ENCODE data around the gene ZIM2. TPM values are rescaled to one million over a fixed set of nuclear protein-coding genes. Genes with fewer than 3 reads are reported as not detected.

The ZIM2 gene
- total RNA-seq, 1 donor from 2014 or later = not detected

DNA sequence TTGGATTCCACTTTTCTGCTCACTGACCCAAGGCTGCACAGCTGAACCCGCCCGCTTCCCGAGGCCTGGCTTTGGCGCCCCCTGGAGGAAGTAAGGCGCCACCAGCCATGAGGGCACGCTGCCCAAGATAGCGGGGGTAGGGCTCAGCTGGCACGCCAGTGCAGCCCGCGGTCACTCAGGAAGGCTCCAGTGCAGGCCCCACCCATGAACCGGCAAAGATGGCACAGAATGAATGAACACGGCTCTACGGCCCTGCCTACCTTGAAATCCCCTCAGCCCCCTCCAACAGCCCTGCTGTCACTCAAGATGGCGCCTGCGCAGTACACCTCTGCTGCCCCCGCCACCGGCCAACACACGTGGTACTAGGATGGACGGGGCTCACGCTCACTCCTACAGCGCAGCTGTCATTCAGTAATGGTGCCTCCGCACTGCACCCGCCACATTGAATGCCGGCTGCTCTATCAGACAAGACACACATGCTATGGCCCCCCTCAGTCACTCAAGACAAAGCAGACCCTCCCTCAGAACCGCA lies 3.0 kb downstream of the ZIM2 start:
- H3K9me3 ChIP-seq = no peaks in the 10 kb centered on the region
- peak overlapping the region; percentile 57 to 66 for H3K4me3 ChIP-seq
- no peaks in the 10 kb centered on the region for H3K36me3 ChIP-seq
- peak overlapping the region; percentile 86 to 95 for H3K27ac ChIP-seq
- H3K4me1 ChIP-seq = no peaks in the 10 kb centered on the region
- TF ChIP-seq, protein P1, sequence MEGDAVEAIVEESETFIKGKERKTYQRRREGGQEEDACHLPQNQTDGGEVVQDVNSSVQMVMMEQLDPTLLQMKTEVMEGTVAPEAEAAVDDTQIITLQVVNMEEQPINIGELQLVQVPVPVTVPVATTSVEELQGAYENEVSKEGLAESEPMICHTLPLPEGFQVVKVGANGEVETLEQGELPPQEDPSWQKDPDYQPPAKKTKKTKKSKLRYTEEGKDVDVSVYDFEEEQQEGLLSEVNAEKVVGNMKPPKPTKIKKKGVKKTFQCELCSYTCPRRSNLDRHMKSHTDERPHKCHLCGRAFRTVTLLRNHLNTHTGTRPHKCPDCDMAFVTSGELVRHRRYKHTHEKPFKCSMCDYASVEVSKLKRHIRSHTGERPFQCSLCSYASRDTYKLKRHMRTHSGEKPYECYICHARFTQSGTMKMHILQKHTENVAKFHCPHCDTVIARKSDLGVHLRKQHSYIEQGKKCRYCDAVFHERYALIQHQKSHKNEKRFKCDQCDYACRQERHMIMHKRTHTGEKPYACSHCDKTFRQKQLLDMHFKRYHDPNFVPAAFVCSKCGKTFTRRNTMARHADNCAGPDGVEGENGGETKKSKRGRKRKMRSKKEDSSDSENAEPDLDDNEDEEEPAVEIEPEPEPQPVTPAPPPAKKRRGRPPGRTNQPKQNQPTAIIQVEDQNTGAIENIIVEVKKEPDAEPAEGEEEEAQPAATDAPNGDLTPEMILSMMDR (IDR thresholded peaks at IDR 0.05) = peak; percentile 22 to 61 (median 50)
- no peaks in the 10 kb centered on the region for H3K27me3 ChIP-seq
- intact Hi-C loops (cut with DNase I) = loop anchor here (2.0 to 10.0 kb wide), 6 partner anchors 89 to 1261 kb away; partner anchors contain the start of genes ZNF444, ZNF460, ZNF583 and ZSCAN18
- peak; percentile 33 to 86 for DNase-seq (ENCODE audit: low spot score in 2 of 2)

DNA sequence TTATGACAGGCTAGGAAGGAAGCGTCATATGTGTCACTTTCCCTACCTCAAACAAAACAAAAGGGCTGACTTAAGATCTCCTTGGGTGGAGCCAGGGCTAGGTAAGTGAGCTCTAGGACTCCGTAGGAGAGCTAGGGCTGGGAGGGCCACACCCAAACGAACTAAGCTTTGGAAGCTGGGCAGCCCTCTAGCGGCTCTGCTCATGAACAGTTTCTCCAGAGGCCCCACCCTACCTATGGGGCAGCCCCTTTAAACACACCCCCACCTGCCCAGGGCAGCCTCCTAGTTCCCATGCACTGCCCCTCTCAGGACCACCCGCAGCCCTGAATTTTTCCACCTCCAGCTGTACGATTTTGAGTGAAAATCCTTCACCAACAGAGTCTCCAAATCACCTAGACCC lies 3.5 kb downstream of the ZIM2 start:
- Histone ChIP-seq H3K36me3 (no peaks in the 10 kb centered on the region), H3K4me3 (peak overlapping the region in 1 of 2 donors; percentile 66), H3K27ac (peak overlapping the region; percentile 86 to 95), H3K4me1 (no peaks in the 10 kb centered on the region), H3K9me3 (no peaks in the 10 kb centered on the region), H3K27me3 (no peaks in the 10 kb centered on the region)
- TF ChIP-seq, protein P1 (IDR thresholded peaks at IDR 0.05) = no peak
- DNase-seq (ENCODE audit: low spot score in 2 of 2) = no peak
- intact Hi-C loops (cut with DNase I) = loop anchor here (2.0 to 10.0 kb wide), 5 partner anchors 88 to 695 kb away; partner anchors contain the start of genes ZNF444, ZNF460, ZNF583 and ZSCAN5A

DNA sequence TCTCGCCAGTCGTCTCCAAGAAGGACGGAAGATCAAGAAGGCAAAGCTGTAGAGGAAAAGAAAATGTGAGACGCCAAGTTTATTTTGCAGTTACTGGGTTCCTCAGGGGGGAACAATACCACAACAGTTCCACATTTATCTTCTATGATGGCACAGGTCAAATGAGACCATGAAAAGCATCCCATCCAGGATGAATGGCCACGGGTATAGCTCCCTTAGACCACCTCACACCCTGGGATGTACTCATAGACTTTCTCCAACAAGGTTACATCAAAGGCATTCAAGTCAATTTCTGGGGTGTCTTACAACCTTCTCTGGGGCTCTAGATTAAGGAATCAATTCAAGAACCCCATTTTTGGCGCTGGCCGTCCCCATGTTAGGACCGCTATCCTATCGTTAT lies 4.5 kb downstream of the ZIM2 start:
- TF ChIP-seq, protein P1 (IDR thresholded peaks at IDR 0.05) = no peak
- intact Hi-C loops (cut with DNase I) = loop anchor here (2.0 to 10.0 kb wide), 5 partner anchors 87 to 694 kb away; partner anchors contain the start of genes ZNF444, ZNF460, ZNF583 and ZSCAN5A
- Histone ChIP-seq H3K27ac (no peak overlapping the region), H3K36me3 (no peaks in the 10 kb centered on the region), H3K9me3 (no peaks in the 10 kb centered on the region), H3K4me3 (no peak overlapping the region), H3K4me1 (no peaks in the 10 kb centered on the region), H3K27me3 (no peaks in the 10 kb centered on the region)
- DNase-seq (ENCODE audit: low spot score in 2 of 2) = no peak

DNA sequence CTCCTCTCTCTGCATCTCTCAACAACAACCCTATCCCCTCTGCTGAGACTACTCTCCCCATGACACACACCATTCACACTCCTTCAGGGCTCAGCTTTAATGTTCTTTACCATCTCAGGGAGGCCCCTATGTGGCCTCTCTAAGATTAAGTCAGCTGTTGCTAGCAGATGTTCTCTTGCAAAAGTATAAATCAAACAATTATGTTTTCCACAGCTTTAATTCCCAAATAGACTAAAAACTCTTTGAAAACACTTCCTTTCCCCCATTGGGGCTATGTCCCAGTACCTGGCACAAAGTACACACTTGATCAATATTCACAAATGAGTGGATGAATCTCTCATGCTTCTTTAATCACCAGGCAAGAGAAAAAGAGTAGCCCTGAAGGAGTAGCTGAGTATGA lies 5.1 kb downstream of the ZIM2 start:
- Histone ChIP-seq H3K4me3 (no peak overlapping the region), H3K27ac (no peak overlapping the region), H3K27me3 (no peaks in the 10 kb centered on the region), H3K4me1 (no peaks in the 10 kb centered on the region), H3K36me3 (no peaks in the 10 kb centered on the region), H3K9me3 (no peaks in the 10 kb centered on the region)
- DNase-seq (ENCODE audit: low spot score in 2 of 2) = no peak
- TF ChIP-seq, protein P1 (IDR thresholded peaks at IDR 0.05) = no peak
- intact Hi-C loops (cut with DNase I) = loop anchor here (5.0 to 10.0 kb wide), 4 partner anchors 433 to 693 kb away; partner anchors contain the start of genes ZNF444, ZNF460, ZNF583 and ZSCAN5A

DNA sequence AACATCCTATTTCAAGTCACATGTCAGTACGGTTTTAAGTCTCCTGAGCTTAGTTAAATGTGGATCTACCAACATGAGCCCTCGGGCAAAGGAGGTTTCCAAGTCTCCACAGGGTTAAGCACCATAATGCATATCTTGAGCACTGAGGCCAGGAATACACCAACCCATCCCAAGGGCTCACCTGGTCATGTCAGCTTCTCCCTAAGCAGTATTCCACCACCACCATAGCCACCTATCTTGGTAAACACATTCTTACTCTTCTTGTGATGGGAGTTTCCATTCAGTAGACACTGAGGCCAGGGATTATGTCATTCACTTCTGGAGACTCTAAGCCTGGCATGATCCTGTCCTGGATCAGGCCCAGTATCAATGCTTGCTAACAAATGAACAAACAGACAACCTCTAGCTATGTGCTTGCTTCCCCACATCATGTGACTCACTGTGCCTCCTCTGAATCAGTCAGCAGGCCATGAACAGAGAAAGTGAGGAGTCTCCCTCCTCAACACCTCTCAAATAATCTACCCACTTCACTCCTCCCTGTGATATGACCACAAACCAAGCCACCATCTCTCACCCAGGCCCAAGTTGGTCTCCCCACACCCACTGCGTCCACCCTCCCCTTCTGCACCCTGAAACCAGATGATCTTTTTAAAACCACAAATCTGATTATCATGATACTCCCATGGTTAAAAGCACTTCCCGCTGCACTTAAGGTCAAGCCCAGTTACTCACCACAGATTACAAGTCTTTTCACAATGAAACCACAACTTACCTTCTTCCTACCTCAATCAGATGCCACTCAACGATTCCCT lies 5.8 kb downstream of the ZIM2 start:
- intact Hi-C loops (cut with DNase I) = loop anchor here (5.0 to 10.0 kb wide), 4 partner anchors 432 to 692 kb away; partner anchors contain the start of genes ZNF444, ZNF460, ZNF583 and ZSCAN5A
- H3K36me3 ChIP-seq = no peaks in the 10 kb centered on the region

More for the DNA sequence above, 5.8 kb downstream of the ZIM2 start:
- no peaks in the 10 kb centered on the region for H3K4me1 ChIP-seq
- H3K27me3 ChIP-seq = no peaks in the 10 kb centered on the region
- no peak for DNase-seq (ENCODE audit: low spot score in 2 of 2)
- TF ChIP-seq, protein P1 (IDR thresholded peaks at IDR 0.05) = no peak
- no peaks in the 10 kb centered on the region for H3K9me3 ChIP-seq
- no peak overlapping the region for H3K4me3 ChIP-seq
- H3K27ac ChIP-seq = no peak overlapping the region
